Parathyroid adenoma (tissue), 2 donors: Measurements from ENCODE around the gene PLCL2.

Experiments used
- H2AFZ ChIP-seq: fragments of 300-600 bp; sonication (generic); one replicate; pipeline ENCODE4 v1.7.0; 2017; ENCODE audit warnings: antibody characterized with exemption, mild to moderate bottlenecking
- H3K27ac ChIP-seq: fragments of 300-600 bp; sonication (generic); one replicate; pipeline ENCODE4 v1.7.0; 2017
- H3K27me3 ChIP-seq: fragments of 300-600 bp; sonication (generic); one replicate; pipeline ENCODE4 v1.7.0; 2017; ENCODE audit warnings: low read length; ENCODE audit not compliant: control insufficient read depth, insufficient read depth
- H3K36me3 ChIP-seq: fragments of 300-600 bp; sonication (generic); one replicate; pipeline ENCODE4 v1.7.0; 2017; ENCODE audit warnings: low read length; ENCODE audit not compliant: control insufficient read depth, insufficient read depth
- H3K4me1 ChIP-seq: fragments of 300-600 bp; sonication (generic); one replicate; pipeline ENCODE4 v1.7.0; 2017; ENCODE audit warnings: control low read depth
- H3K4me2 ChIP-seq: fragments of 300-600 bp; sonication (generic); one replicate; pipeline ENCODE4 v1.7.0; 2017; ENCODE audit warnings: low read length
- H3K4me3 ChIP-seq: fragments of 300-600 bp; sonication (generic); one replicate; pipeline ENCODE4 v1.7.0; 2017; ENCODE audit warnings: low read depth, low read length
- H3K79me2 ChIP-seq: fragments of 300-600 bp; sonication (generic); one replicate; pipeline ENCODE4 v1.7.0; 2017; ENCODE audit warnings: control low read depth
- H3K9ac ChIP-seq: fragments of 300-600 bp; sonication (generic); one replicate; pipeline ENCODE4 v1.7.0; 2017; ENCODE audit warnings: mild to moderate bottlenecking
- H3K9me3 ChIP-seq: fragments of 300-600 bp; sonication (generic); one replicate; pipeline ENCODE4 v1.7.0; 2017; ENCODE audit warnings: low read length; ENCODE audit not compliant: control insufficient read depth
- TF ChIP-seq, protein P1 (sequence below): fragments of 300-600 bp; sonication (generic); IDR thresholded peaks from one replicate; pipeline ENCODE4 v1.7.0; 2017; ENCODE audit warnings: antibody characterized with exemption, mild to moderate bottlenecking
- donor health status: primary hyperparathyroidism.

The PLCL2 gene

GRCh38 chr3:16842272-16843270, 42.2 kb upstream of the PLCL2 start:
- Histone ChIP-seq H3K9ac (no peak overlapping the region), H3K79me2 (no peaks in the 10 kb centered on the region), H3K9me3 (no peaks in the 10 kb centered on the region), H3K4me2 (no peak overlapping the region), H3K27me3 (no peaks in the 10 kb centered on the region), H3K4me3 (no peak overlapping the region), H2AFZ (no peak overlapping the region), H3K4me1 (no peaks in the 10 kb centered on the region), H3K27ac (no peak overlapping the region), H3K36me3 (no peaks in the 10 kb centered on the region)
- TF ChIP-seq, protein P1, sequence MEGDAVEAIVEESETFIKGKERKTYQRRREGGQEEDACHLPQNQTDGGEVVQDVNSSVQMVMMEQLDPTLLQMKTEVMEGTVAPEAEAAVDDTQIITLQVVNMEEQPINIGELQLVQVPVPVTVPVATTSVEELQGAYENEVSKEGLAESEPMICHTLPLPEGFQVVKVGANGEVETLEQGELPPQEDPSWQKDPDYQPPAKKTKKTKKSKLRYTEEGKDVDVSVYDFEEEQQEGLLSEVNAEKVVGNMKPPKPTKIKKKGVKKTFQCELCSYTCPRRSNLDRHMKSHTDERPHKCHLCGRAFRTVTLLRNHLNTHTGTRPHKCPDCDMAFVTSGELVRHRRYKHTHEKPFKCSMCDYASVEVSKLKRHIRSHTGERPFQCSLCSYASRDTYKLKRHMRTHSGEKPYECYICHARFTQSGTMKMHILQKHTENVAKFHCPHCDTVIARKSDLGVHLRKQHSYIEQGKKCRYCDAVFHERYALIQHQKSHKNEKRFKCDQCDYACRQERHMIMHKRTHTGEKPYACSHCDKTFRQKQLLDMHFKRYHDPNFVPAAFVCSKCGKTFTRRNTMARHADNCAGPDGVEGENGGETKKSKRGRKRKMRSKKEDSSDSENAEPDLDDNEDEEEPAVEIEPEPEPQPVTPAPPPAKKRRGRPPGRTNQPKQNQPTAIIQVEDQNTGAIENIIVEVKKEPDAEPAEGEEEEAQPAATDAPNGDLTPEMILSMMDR, result no peak

- no peak overlapping the region for H3K27ac ChIP-seq
- no peaks in the 10 kb centered on the region for H3K9me3 ChIP-seq
- H2AFZ ChIP-seq, result no peak overlapping the region
- TF ChIP-seq, protein P1, result no peak
- H3K4me1 ChIP-seq, result no peaks in the 10 kb centered on the region
- H3K4me2 ChIP-seq, result no peak overlapping the region
- H3K4me3 ChIP-seq, result no peak overlapping the region
- H3K27me3 ChIP-seq, result no peaks in the 10 kb centered on the region
- H3K36me3 ChIP-seq, result no peaks in the 10 kb centered on the region
- no peak overlapping the region for H3K9ac ChIP-seq
- no peaks in the 10 kb centered on the region for H3K79me2 ChIP-seq
Observed at GRCh38 chr3:16844222-16844621, 40.5 kb upstream of the PLCL2 start.

DNA sequence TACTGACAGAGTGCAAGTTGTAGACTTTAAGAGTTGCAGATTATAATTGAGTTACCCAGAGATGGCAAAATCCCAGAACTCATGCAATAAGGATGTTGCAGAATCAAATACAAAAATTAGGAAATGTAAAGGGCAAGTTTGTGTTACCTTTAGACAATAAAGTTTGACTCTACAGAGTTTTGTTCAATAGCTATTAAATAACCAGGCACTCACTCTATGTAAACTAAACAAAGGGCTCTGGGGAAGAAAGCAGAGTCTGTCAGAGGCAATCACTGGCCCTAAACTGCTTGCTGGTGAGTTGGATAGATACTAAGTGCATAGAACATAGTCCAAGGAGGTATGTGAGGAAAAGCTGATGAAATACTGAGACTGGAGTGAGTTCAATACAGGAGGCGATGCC, 40.0 kb upstream of the PLCL2 start:
- Histone ChIP-seq H2AFZ (no peak overlapping the region), H3K36me3 (no peaks in the 10 kb centered on the region), H3K27ac (no peak overlapping the region), H3K4me3 (no peak overlapping the region), H3K27me3 (no peaks in the 10 kb centered on the region), H3K79me2 (no peaks in the 10 kb centered on the region), H3K4me1 (no peaks in the 10 kb centered on the region), H3K9me3 (no peaks in the 10 kb centered on the region), H3K9ac (no peak overlapping the region), H3K4me2 (no peak overlapping the region)
- TF ChIP-seq, protein P1, result no peak

GRCh38 chr3:16846373-16847080, 38.2 kb upstream of the PLCL2 start:
- Histone ChIP-seq H3K9ac (no peak overlapping the region), H3K27ac (no peak overlapping the region), H3K36me3 (no peaks in the 10 kb centered on the region), H3K9me3 (no peaks in the 10 kb centered on the region), H3K27me3 (no peaks in the 10 kb centered on the region), H3K79me2 (no peaks in the 10 kb centered on the region), H3K4me2 (no peak overlapping the region), H3K4me3 (no peak overlapping the region), H2AFZ (no peak overlapping the region), H3K4me1 (no peaks in the 10 kb centered on the region)
- TF ChIP-seq, protein P1, result no peak
